OCI-LY3 (cell line): ENCODE measurements around the gene CDON.

Source experiments
- CTCF ChIP-seq: fragments of 200-600, 300-600 bp; sonication (generic); IDR thresholded peaks from 2 replicates; pipeline ENCODE4 v1.5.1; 2014; ENCODE audit warnings: antibody characterized with exemption, low read length, low read depth
- EZH2phosphoT487 ChIP-seq: fragments of 200-600 bp; shearing (Covaris generic); IDR thresholded peaks from 2 replicates; pipeline ENCODE4 v1.6.1; 2018; ENCODE audit warnings: antibody characterized with exemption, mixed run types, low read depth

- TF ChIP-seq CTCF, result no peak
- TF ChIP-seq EZH2phosphoT487, result no peak
Observed at GRCh38 chr11:126007238-126007637, 55.4 kb downstream of the CDON start.
